ENCODE results near the gene SLC9A3. TPM values are rescaled to one million over a fixed set of nuclear protein-coding genes. Genes with fewer than 3 reads are reported as not detected.

SLC9A3 gene
- total and polyA plus RNA-seq, 7 donors: 0.81 to 1.7 (median 1.2) TPM

- H3K27me3 ChIP-seq (ENCODE audit: insufficient read depth in 3 of 3, low read length in 2 of 3): peaks cover 0 to 91% (median 37%) of the 10 kb centered on the region in 3 donors
- no peaks in the 10 kb centered on the region for H3K9me3 ChIP-seq
- DNase-seq (no peak), ATAC-seq (no peak)
- TF ChIP-seq CTCF (IDR thresholded peaks at IDR 0.05): no peak
- H3K4me1 ChIP-seq: peaks cover 8% of the 10 kb centered on the region
- 68 to 72% (median 68%) methylated on average over 33 to 34 of the region's 34 CpGs for WGBS, 3 donors
- H3K4me3 ChIP-seq: no peak overlapping the region
- no peak overlapping the region for H3K27ac ChIP-seq
- intact Hi-C loops (cut with DNase I): loop anchor here (10.0 kb wide), 1 partner anchor 135 kb away; the partner anchor contains the start of gene CEP72 (in 2 of the 2)
- H3K36me3 ChIP-seq (ENCODE audit: insufficient read depth in 1 of 2, low read depth in 1 of 2): no peaks in the 10 kb centered on the region
These were observed 44.5 kb downstream of the SLC9A3 start for GRCh38 chr5:479566-480319.

- peaks cover 0 to 86% (median 37%) of the 10 kb centered on the region in 3 donors for H3K27me3 ChIP-seq (ENCODE audit: insufficient read depth in 3 of 3, low read length in 2 of 3)
These were observed 45.2 kb downstream of the SLC9A3 start for GRCh38 chr5:478982-479535.

GRCh38 chr5:478369-478981, 45.8 kb downstream of the SLC9A3 start:
- Histone ChIP-seq H3K27ac (no peak overlapping the region), H3K36me3 (ENCODE audit: insufficient read depth in 1 of 2, low read depth in 1 of 2) (no peaks in the 10 kb centered on the region), H3K27me3 (ENCODE audit: insufficient read depth in 3 of 3, low read length in 2 of 3) (peaks cover 0 to 82% (median 37%) of the 10 kb centered on the region in 3 donors), H3K4me3 (no peak overlapping the region), H3K9me3 (no peaks in the 10 kb centered on the region), H3K4me1 (peaks cover 8% of the 10 kb centered on the region)
- 44 to 51% (median 47%) methylated on average over 14 to 17 of the region's 18 CpGs for WGBS, 3 donors
- ATAC-seq: no peak
- no peak for TF ChIP-seq CTCF (IDR thresholded peaks at IDR 0.05)
- no peak for DNase-seq
- intact Hi-C loops (cut with DNase I): loop anchor here (10.0 kb wide), 1 partner anchor 136 kb away; the partner anchor contains the start of gene CEP72 (in 2 of the 2)

More at GRCh38 chr5:478982-479535, 45.2 kb downstream of the SLC9A3 start:
- Histone ChIP-seq H3K36me3 (ENCODE audit: insufficient read depth in 1 of 2, low read depth in 1 of 2) (no peaks in the 10 kb centered on the region), H3K4me3 (no peak overlapping the region), H3K4me1 (peaks cover 8% of the 10 kb centered on the region), H3K9me3 (no peaks in the 10 kb centered on the region), H3K27ac (no peak overlapping the region)
- TF ChIP-seq CTCF (IDR thresholded peaks at IDR 0.05): no peak
- DNase-seq (no peak), ATAC-seq (peak in 2 of 4 donors; percentile 5 to 21)
- intact Hi-C loops (cut with DNase I): loop anchor here (10.0 kb wide), 1 partner anchor 136 kb away; the partner anchor contains the start of gene CEP72 (in 2 of the 2)
- whole genome bisulfite sequencing, 3 donors: 52 to 61% (median 59%) methylated on average over 16 to 18 of the region's 18 CpGs

GRCh38 chr5:477871-478270, 46.4 kb downstream of the SLC9A3 start:
- no peak for DNase-seq
- intact Hi-C loops (cut with DNase I): loop anchor here (10.0 kb wide), 1 partner anchor 137 kb away; the partner anchor contains the start of gene CEP72 (in 2 of the 2)
- peaks cover 0 to 76% (median 37%) of the 10 kb centered on the region in 3 donors for H3K27me3 ChIP-seq (ENCODE audit: insufficient read depth in 3 of 3, low read length in 2 of 3)

More at GRCh38 chr5:477871-478270, 46.4 kb downstream of the SLC9A3 start:
- H3K9me3 ChIP-seq: no peaks in the 10 kb centered on the region
- ATAC-seq: no peak
- H3K4me3 ChIP-seq: no peak overlapping the region
- no peak for TF ChIP-seq CTCF (IDR thresholded peaks at IDR 0.05)
- H3K27ac ChIP-seq: no peak overlapping the region
- no peaks in the 10 kb centered on the region for H3K36me3 ChIP-seq (ENCODE audit: insufficient read depth in 1 of 2, low read depth in 1 of 2)
- H3K4me1 ChIP-seq: peaks cover 8% of the 10 kb centered on the region
- 73 to 81% (median 77%) methylated on average over 12 to 13 of the region's 13 CpGs for WGBS, 3 donors

All from psoas muscle (tissue), 8 donors.